ENCODE measurements around the gene CENPV. TPM values are rescaled to one million over a fixed set of nuclear protein-coding genes. Genes with fewer than 3 reads are reported as not detected.

The CENPV gene
- total RNA-seq, 1 donor from 2014 or later: 178 TPM

DNA sequence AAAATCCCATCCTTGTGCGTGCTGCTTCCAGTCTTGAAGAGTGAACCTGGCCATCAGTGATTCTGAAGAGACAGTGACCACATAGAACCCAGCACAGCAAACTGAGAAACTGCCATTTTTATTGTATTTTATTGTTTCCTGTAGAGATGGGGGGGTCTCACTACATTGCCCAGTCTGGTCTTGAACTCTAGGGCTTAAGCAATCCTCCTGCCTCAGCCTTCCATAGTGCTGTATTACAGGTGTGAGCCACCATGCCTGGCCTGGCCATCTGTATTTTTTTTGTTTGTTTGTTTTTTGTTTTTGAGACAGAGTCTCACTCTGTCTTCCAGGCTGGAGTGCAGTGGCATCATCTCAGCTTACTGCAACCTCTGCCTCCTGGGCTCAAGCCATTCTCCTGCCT is 13.9 kb downstream of the CENPV start:
- H3K36me3 Mint-ChIP-seq (ENCODE audit: unreplicated experiment): no peaks in the 10 kb centered on the region
- peaks cover 5% of the 10 kb centered on the region for H3K27me3 Mint-ChIP-seq (ENCODE audit: unreplicated experiment)
- H3K4me1 Mint-ChIP-seq (ENCODE audit: low read depth, unreplicated experiment): no peaks in the 10 kb centered on the region
- no peak for DNase-seq
- peaks cover 2% of the 10 kb centered on the region for H3K9me3 Mint-ChIP-seq (ENCODE audit: unreplicated experiment)
- H3K27ac Mint-ChIP-seq (ENCODE audit: unreplicated experiment): no peak overlapping the region
- no peak overlapping the region for H3K4me3 Mint-ChIP-seq (ENCODE audit: unreplicated experiment)
- TF ChIP-seq, protein P1, sequence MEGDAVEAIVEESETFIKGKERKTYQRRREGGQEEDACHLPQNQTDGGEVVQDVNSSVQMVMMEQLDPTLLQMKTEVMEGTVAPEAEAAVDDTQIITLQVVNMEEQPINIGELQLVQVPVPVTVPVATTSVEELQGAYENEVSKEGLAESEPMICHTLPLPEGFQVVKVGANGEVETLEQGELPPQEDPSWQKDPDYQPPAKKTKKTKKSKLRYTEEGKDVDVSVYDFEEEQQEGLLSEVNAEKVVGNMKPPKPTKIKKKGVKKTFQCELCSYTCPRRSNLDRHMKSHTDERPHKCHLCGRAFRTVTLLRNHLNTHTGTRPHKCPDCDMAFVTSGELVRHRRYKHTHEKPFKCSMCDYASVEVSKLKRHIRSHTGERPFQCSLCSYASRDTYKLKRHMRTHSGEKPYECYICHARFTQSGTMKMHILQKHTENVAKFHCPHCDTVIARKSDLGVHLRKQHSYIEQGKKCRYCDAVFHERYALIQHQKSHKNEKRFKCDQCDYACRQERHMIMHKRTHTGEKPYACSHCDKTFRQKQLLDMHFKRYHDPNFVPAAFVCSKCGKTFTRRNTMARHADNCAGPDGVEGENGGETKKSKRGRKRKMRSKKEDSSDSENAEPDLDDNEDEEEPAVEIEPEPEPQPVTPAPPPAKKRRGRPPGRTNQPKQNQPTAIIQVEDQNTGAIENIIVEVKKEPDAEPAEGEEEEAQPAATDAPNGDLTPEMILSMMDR (IDR thresholded peaks at IDR 0.05; ENCODE audit: partially characterized antibody, unreplicated experiment): no peak

DNA sequence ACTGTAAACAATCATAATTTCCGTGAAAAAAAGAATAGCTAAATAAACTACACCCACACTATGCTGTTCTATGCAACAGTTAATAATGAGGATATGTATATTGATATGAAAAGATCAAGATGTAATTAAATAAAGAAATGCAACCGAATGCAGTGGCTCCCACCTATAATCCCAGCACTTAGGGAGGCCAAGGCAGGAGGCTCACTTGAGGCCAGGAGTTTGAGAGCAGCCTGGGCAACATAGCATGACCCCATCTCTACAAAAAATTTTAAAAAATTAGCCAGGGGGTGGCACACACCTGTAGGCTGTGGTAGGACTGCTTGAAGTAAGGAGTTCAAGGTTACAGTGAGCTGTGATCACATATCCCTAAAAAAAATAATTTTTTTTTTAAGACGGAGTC is 14.9 kb downstream of the CENPV start:
- no peak for DNase-seq
- Mint-ChIP-seq H3K9me3 (ENCODE audit: unreplicated experiment) (peaks cover 3% of the 10 kb centered on the region), H3K4me1 (ENCODE audit: low read depth, unreplicated experiment) (no peaks in the 10 kb centered on the region), H3K36me3 (ENCODE audit: unreplicated experiment) (no peaks in the 10 kb centered on the region), H3K4me3 (ENCODE audit: unreplicated experiment) (no peak overlapping the region), H3K27ac (ENCODE audit: unreplicated experiment) (no peak overlapping the region), H3K27me3 (ENCODE audit: unreplicated experiment) (peaks cover 3% of the 10 kb centered on the region)
- TF ChIP-seq, protein P1 (IDR thresholded peaks at IDR 0.05; ENCODE audit: partially characterized antibody, unreplicated experiment): no peak

DNA sequence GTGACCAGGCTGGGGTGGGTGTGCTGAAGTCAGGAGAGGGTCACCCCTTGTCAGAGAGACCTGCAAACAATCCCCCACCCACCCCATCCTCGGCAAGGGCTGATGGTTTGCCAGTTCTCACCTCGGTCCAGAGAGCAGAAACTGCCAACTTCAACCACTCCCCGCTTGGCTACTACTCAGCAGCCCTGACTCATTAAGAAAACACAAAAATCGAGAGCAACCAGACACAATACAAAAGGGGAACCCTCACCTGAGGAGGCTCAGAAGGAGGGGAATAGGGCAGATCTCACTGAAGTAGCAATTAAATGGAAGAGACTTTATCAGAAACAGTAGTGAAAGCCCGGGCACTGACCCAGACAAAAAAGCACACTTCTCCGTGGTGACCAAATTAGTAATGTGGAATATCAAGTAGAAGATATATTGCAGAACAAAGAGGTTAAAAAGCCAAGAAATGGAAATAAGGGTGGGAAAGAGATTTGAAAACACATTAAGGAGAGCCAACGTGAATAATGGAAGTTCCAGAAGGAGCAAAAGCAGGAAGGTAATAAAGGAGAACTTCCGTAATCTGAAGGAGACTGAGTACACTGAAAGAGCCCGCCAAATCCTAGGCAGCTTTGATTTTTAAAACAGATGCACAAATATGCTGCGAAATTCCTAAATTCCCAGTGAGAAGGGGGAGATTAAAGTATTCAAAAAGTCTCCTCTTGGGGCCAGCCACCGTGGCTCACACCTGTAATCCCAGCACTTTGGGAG is 23.6 kb downstream of the CENPV start:
- H3K9me3 Mint-ChIP-seq (ENCODE audit: unreplicated experiment): peaks cover 3% of the 10 kb centered on the region

DNA sequence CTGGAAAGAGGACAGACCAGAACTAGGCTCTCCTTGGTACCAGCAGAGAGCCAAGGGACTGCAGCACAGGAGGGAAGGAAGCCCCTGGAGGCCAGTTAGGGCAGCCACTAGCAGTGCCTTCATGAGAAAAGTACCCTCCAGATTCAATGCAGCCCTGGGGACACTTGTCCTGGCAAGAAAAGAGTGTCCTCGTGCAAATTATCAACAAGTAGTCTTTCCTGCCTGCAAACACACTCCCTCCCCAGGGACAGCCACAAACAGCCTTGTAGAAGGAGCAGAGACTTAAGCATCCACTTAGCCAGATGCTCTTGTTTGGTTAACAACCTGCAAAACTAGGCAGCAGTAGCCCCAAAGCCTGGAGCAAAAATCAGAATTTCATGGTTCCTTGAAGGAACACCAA is 24.3 kb downstream of the CENPV start:
- H3K9me3 Mint-ChIP-seq (ENCODE audit: unreplicated experiment): peaks cover 3% of the 10 kb centered on the region

More for the DNA sequence above, 23.6 kb downstream of the CENPV start:
- no peak for DNase-seq
- Mint-ChIP-seq H3K4me3 (ENCODE audit: unreplicated experiment) (no peak overlapping the region), H3K27me3 (ENCODE audit: unreplicated experiment) (peaks cover 2% of the 10 kb centered on the region), H3K36me3 (ENCODE audit: unreplicated experiment) (no peaks in the 10 kb centered on the region), H3K4me1 (ENCODE audit: low read depth, unreplicated experiment) (peaks cover 9% of the 10 kb centered on the region), H3K27ac (ENCODE audit: unreplicated experiment) (peak overlapping the region; percentile 5)
- TF ChIP-seq, protein P1 (IDR thresholded peaks at IDR 0.05; ENCODE audit: partially characterized antibody, unreplicated experiment): no peak

DNA sequence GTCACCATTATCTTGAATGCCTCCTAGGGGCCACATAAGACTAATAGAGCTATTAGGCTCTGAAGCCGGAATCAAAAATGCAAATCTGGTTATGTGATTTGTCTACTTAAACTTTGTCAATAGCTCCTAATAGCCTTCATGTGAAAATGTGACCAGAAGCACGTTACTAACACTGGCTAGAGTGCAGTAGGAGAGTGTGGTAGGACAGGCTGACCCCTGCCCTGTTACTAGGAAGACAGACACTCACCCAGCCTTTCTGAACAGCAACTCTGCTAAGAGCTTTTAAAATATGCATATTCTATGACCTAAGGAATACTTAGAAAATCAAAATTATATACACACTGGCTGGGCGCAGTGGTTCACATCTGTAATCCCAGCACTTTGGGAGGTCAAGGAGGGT is 26.3 kb downstream of the CENPV start:
- H3K36me3 Mint-ChIP-seq (ENCODE audit: unreplicated experiment): no peaks in the 10 kb centered on the region
- TF ChIP-seq, protein P1 (IDR thresholded peaks at IDR 0.05; ENCODE audit: partially characterized antibody, unreplicated experiment): no peak
- DNase-seq: no peak
- peaks cover 1% of the 10 kb centered on the region for H3K9me3 Mint-ChIP-seq (ENCODE audit: unreplicated experiment)
- peaks cover 9% of the 10 kb centered on the region for H3K4me1 Mint-ChIP-seq (ENCODE audit: low read depth, unreplicated experiment)
- H3K4me3 Mint-ChIP-seq (ENCODE audit: unreplicated experiment): no peak overlapping the region
- no peak overlapping the region for H3K27ac Mint-ChIP-seq (ENCODE audit: unreplicated experiment)
- H3K27me3 Mint-ChIP-seq (ENCODE audit: unreplicated experiment): peaks cover 2% of the 10 kb centered on the region

More for the DNA sequence above, 24.3 kb downstream of the CENPV start:
- TF ChIP-seq, protein P1 (IDR thresholded peaks at IDR 0.05; ENCODE audit: partially characterized antibody, unreplicated experiment): no peak
- no peak overlapping the region for H3K27ac Mint-ChIP-seq (ENCODE audit: unreplicated experiment)
- no peaks in the 10 kb centered on the region for H3K36me3 Mint-ChIP-seq (ENCODE audit: unreplicated experiment)
- DNase-seq: peak; percentile 60
- peaks cover 9% of the 10 kb centered on the region for H3K4me1 Mint-ChIP-seq (ENCODE audit: low read depth, unreplicated experiment)
- H3K27me3 Mint-ChIP-seq (ENCODE audit: unreplicated experiment): peaks cover 2% of the 10 kb centered on the region
- peak overlapping the region; percentile 28 for H3K4me3 Mint-ChIP-seq (ENCODE audit: unreplicated experiment)

Data from glutamatergic neuron (in vitro differentiated cells).